Measurements from ENCODE around the gene SHISA7. TPM values are rescaled to one million over a fixed set of nuclear protein-coding genes. Genes with fewer than 3 reads are reported as not detected.

SHISA7 gene
- polyA plus RNA-seq, 4 donors: 0.16 to 0.38 (median 0.22) TPM

- DNase-seq (ENCODE audit: low read depth in 4 of 4, low spot score in 2 of 4): no peak
These were observed 39.3 kb upstream of the SHISA7 start for GRCh38 chr19:55482156-55482961.

GRCh38 chr19:55481794-55482155, 38.7 kb upstream of the SHISA7 start:
- DNase-seq (ENCODE audit: low read depth in 4 of 4, low spot score in 2 of 4): no peak

- DNase-seq (ENCODE audit: low read depth in 4 of 4, low spot score in 2 of 4): no peak
These were observed 38.2 kb upstream of the SHISA7 start for GRCh38 chr19:55481148-55481793.

- no peak for DNase-seq (ENCODE audit: low read depth in 4 of 4, low spot score in 2 of 4)
These were observed 36.5 kb upstream of the SHISA7 start for GRCh38 chr19:55479451-55480230.

- DNase-seq (ENCODE audit: low read depth in 4 of 4, low spot score in 2 of 4): no peak
These were observed 35.9 kb upstream of the SHISA7 start for GRCh38 chr19:55479045-55479444.

- DNase-seq (ENCODE audit: low read depth in 4 of 4, low spot score in 2 of 4): no peak
These were observed 35.3 kb upstream of the SHISA7 start for GRCh38 chr19:55478364-55478763.

- no peak for DNase-seq (ENCODE audit: low read depth in 4 of 4, low spot score in 2 of 4)
These were observed 34.8 kb upstream of the SHISA7 start for GRCh38 chr19:55477905-55478304.

GRCh38 chr19:55476100-55476775, 33.1 kb upstream of the SHISA7 start, which contains the start of gene ZNF628:
Gene ZNF628, plus strand, starts transcription at chr19:55476617. Its CDS starts 3,294 bp downstream, at chr19:55479911.
- peak; percentile 90 to 98 (median 96) for DNase-seq (ENCODE audit: low read depth in 4 of 4, low spot score in 2 of 4)

- no peak for DNase-seq (ENCODE audit: low read depth in 4 of 4, low spot score in 2 of 4)
These were observed 31.5 kb upstream of the SHISA7 start for GRCh38 chr19:55474269-55475265.

GRCh38 chr19:55473225-55474012, 30.3 kb upstream of the SHISA7 start:
- no peak for DNase-seq (ENCODE audit: low read depth in 4 of 4, low spot score in 2 of 4)

GRCh38 chr19:55472463-55472862, 29.4 kb upstream of the SHISA7 start:
- DNase-seq (ENCODE audit: low read depth in 4 of 4, low spot score in 2 of 4): no peak

GRCh38 chr19:55471266-55471665, 28.2 kb upstream of the SHISA7 start:
- DNase-seq (ENCODE audit: low read depth in 4 of 4, low spot score in 2 of 4): no peak

- no peak for DNase-seq (ENCODE audit: low read depth in 4 of 4, low spot score in 2 of 4)
These were observed 24.9 kb upstream of the SHISA7 start for GRCh38 chr19:55468054-55468393.

GRCh38 chr19:55467236-55468053, 24.3 kb upstream of the SHISA7 start:
- DNase-seq (ENCODE audit: low read depth in 4 of 4, low spot score in 2 of 4): no peak

GRCh38 chr19:55466241-55466614, 23.1 kb upstream of the SHISA7 start:
- no peak for DNase-seq (ENCODE audit: low read depth in 4 of 4, low spot score in 2 of 4)

GRCh38 chr19:55465460-55466240, 22.6 kb upstream of the SHISA7 start:
- DNase-seq (ENCODE audit: low read depth in 4 of 4, low spot score in 2 of 4): no peak

GRCh38 chr19:55464662-55465054, 21.6 kb upstream of the SHISA7 start, which contains the start of gene C19orf85:
Gene C19orf85, minus strand, starts transcription at chr19:55464751. Its CDS starts 197 bp downstream, at chr19:55464554.
- DNase-seq (ENCODE audit: low read depth in 4 of 4, low spot score in 2 of 4): no peak

Measured in left renal cortex interstitium (tissue), 4 donors.